ENCODE measurements around the gene KIR2DL4. TPM values are rescaled to one million over a fixed set of nuclear protein-coding genes. Genes with fewer than 3 reads are reported as not detected.
"Not testable (repeated sequence)": the region's sequence is repeated elsewhere in the genome, so short reads cannot be mapped to it uniquely, and the experiment has no call there.

KIR2DL4 gene
- total and polyA plus RNA-seq, 9 donors = 0.23 TPM; not detected in 8

- no peak for DNase-seq
- TF ChIP-seq POLR2A (IDR thresholded peaks at IDR 0.05) (no peak), CTCF (IDR thresholded peaks at IDR 0.05) (no peak), EP300 (IDR thresholded peaks at IDR 0.05) (no peak)
- no peaks in the 10 kb centered on the region for H3K4me1 ChIP-seq (ENCODE audit: insufficient read depth)
- intact Hi-C loops (cut with DNase I) = no loop called here
- whole genome bisulfite sequencing, 3 donors = 39 to 69% (median 50%) methylated on average over 2 of the region's 2 CpGs
- no peak overlapping the region for H3K27ac ChIP-seq
- no peak overlapping the region for H3K4me3 ChIP-seq
- no peaks in the 10 kb centered on the region for H3K27me3 ChIP-seq
- no peaks in the 10 kb centered on the region for H3K36me3 ChIP-seq
- no peaks in the 10 kb centered on the region for H3K9me3 ChIP-seq
Measured at GRCh38 chr19:54850930-54851329, 47.5 kb downstream of the KIR2DL4 start.

GRCh38 chr19:54851353-54851752 is 47.9 kb downstream of the KIR2DL4 start:
- Histone ChIP-seq H3K36me3 (no peaks in the 10 kb centered on the region), H3K27me3 (no peaks in the 10 kb centered on the region), H3K9me3 (no peaks in the 10 kb centered on the region), H3K27ac (no peak overlapping the region), H3K4me1 (ENCODE audit: insufficient read depth) (no peaks in the 10 kb centered on the region), H3K4me3 (no peak overlapping the region)
- DNase-seq = no peak
- intact Hi-C loops (cut with DNase I) = no loop called here
- no peak for TF ChIP-seq CTCF (IDR thresholded peaks at IDR 0.05)
- 75 to 89% (median 79%) methylated on average over 7 of the region's 7 CpGs for WGBS, 3 donors

GRCh38 chr19:54855241-54855640 is 51.8 kb downstream of the KIR2DL4 start:
- H3K4me3 ChIP-seq; H3K9me3 ChIP-seq; intact Hi-C loops (cut with DNase I); DNase-seq; H3K27me3 ChIP-seq; H3K27ac ChIP-seq; H3K36me3 ChIP-seq; H3K4me1 ChIP-seq (ENCODE audit: insufficient read depth): not testable (repeated sequence)
- WGBS, 3 donors = 43 to 53% (median 43%) methylated on average over 1 of the region's 1 CpG

- 55 to 78% (median 70%) methylated on average over 3 of the region's 3 CpGs for WGBS, 3 donors
- H3K27ac ChIP-seq; DNase-seq; intact Hi-C loops (cut with DNase I); H3K27me3 ChIP-seq; H3K36me3 ChIP-seq; H3K4me1 ChIP-seq (ENCODE audit: insufficient read depth); H3K9me3 ChIP-seq; H3K4me3 ChIP-seq: not testable (repeated sequence)
Measured at GRCh38 chr19:54858476-54858875, 55.1 kb downstream of the KIR2DL4 start.

- WGBS, 3 donors = 67 to 73% (median 68%) methylated on average over 7 of the region's 7 CpGs
Measured at GRCh38 chr19:54859421-54859820, 56.0 kb downstream of the KIR2DL4 start.

GRCh38 chr19:54863459-54863858 is 60.0 kb downstream of the KIR2DL4 start:
- not testable (repeated sequence) for H3K9me3 ChIP-seq

More at GRCh38 chr19:54859421-54859820, 56.0 kb downstream of the KIR2DL4 start:
- H3K27ac ChIP-seq; H3K4me3 ChIP-seq; H3K9me3 ChIP-seq; intact Hi-C loops (cut with DNase I); H3K27me3 ChIP-seq; H3K36me3 ChIP-seq; H3K4me1 ChIP-seq (ENCODE audit: insufficient read depth); DNase-seq: not testable (repeated sequence)

More at GRCh38 chr19:54863459-54863858, 60.0 kb downstream of the KIR2DL4 start:
- H3K27me3 ChIP-seq; H3K4me3 ChIP-seq; H3K27ac ChIP-seq; H3K4me1 ChIP-seq (ENCODE audit: insufficient read depth); DNase-seq; H3K36me3 ChIP-seq; intact Hi-C loops (cut with DNase I): not testable (repeated sequence)
- 100% methylated on average over 2 of the region's 3 CpGs; no CpG with 5 or more reads in 1 of the 3 donors for WGBS, 3 donors

Small RNAs within 50 kb of the gene (small RNA-seq; reads per million reads assigned to genes)
- gene KIR3DP1 = not detected

Other genes with a start within 250 kb of the KIR2DL4 start
- 1 to 10 TPM in 4 of 7 donors, under 1 TPM in 3; 0.60 to 5.5 (median 1.4) TPM for gene LILRA2, start 229.8 kb upstream of the KIR2DL4 start, total RNA-seq
- 1 to 10 TPM in 1 of 2 donors, under 1 TPM in 1; 0.56 to 3.7 TPM for gene LILRA2, start 229.8 kb upstream of the KIR2DL4 start, polyA plus RNA-seq
- 1 to 10 TPM in 1 of 7 donors, under 1 TPM in 6; 0.23 to 3.1 (median 0.36) TPM for gene LILRA1, start 210.0 kb upstream of the KIR2DL4 start, total RNA-seq
- gene LILRA1, start 210.0 kb upstream of the KIR2DL4 start, polyA plus RNA-seq = 1 to 10 TPM in 1 of 2 donors, under 1 TPM in 1; 0.15 to 1.7 TPM
- gene LILRB1, start 173.1 kb upstream of the KIR2DL4 start, total RNA-seq = 10 to 100 TPM in 1 of 7 donors, 1 to 10 TPM in 3, under 1 TPM in 3; 0.60 to 12.1 (median 1.6) TPM
- gene LILRB1, start 173.1 kb upstream of the KIR2DL4 start, polyA plus RNA-seq = 1 to 10 TPM in 1 of 2 donors, under 1 TPM in 1; 0.63 to 1.9 TPM
- gene LILRB4, start 140.6 kb upstream of the KIR2DL4 start, total RNA-seq = 1 to 10 TPM in 4 of 7 donors, under 1 TPM in 2, not detected in 1; 0.48 to 4.9 (median 1.0) TPM
- gene LILRB4, start 140.6 kb upstream of the KIR2DL4 start, polyA plus RNA-seq = 1 to 10 TPM in 1 of 2 donors, under 1 TPM in 1; 0.82 to 6.9 TPM
- gene KIR3DL3, start 79.2 kb upstream of the KIR2DL4 start, total RNA-seq = not detected
- gene KIR3DL3, start 79.2 kb upstream of the KIR2DL4 start, polyA plus RNA-seq = not detected
- not detected for gene KIR2DL3, start 65.1 kb upstream of the KIR2DL4 start, total RNA-seq
- under 1 TPM in 1 of 2 donors, not detected in 1; 0.45 TPM for gene KIR2DL3, start 65.1 kb upstream of the KIR2DL4 start, polyA plus RNA-seq
- gene KIR2DL1, start 33.8 kb upstream of the KIR2DL4 start, total RNA-seq = not detected
- under 1 TPM in 1 of 2 donors, not detected in 1; 0.12 TPM for gene KIR2DL1, start 33.8 kb upstream of the KIR2DL4 start, polyA plus RNA-seq
- gene KIR3DL1, start 12.9 kb downstream of the KIR2DL4 start, total RNA-seq = not detected
- gene KIR3DL1, start 12.9 kb downstream of the KIR2DL4 start, polyA plus RNA-seq = not detected
- gene KIR2DS4, start 29.1 kb downstream of the KIR2DL4 start, total RNA-seq = not detected
- under 1 TPM in 1 of 2 donors, not detected in 1; 0.40 TPM for gene KIR2DS4, start 29.1 kb downstream of the KIR2DL4 start, polyA plus RNA-seq
- gene KIR3DL2, start 46.8 kb downstream of the KIR2DL4 start, total RNA-seq = not detected
- under 1 TPM in 1 of 2 donors, not detected in 1; 0.32 TPM for gene KIR3DL2, start 46.8 kb downstream of the KIR2DL4 start, polyA plus RNA-seq
- 1 to 10 TPM in 3 of 7 donors, under 1 TPM in 1, not detected in 3; 0.15 to 2.8 (median 1.7) TPM for gene FCAR, start 70.6 kb downstream of the KIR2DL4 start, total RNA-seq
- under 1 TPM in 1 of 2 donors, not detected in 1; 0.13 TPM for gene FCAR, start 70.6 kb downstream of the KIR2DL4 start, polyA plus RNA-seq
- gene NCR1, start 102.5 kb downstream of the KIR2DL4 start, total RNA-seq = under 1 TPM in 1 of 7 donors, not detected in 6; 0.66 TPM
- gene NCR1, start 102.5 kb downstream of the KIR2DL4 start, polyA plus RNA-seq = under 1 TPM in 1 of 2 donors, not detected in 1; 0.33 TPM
- gene NLRP7, start 143.9 kb downstream of the KIR2DL4 start, total RNA-seq = not detected
- gene NLRP7, start 143.9 kb downstream of the KIR2DL4 start, polyA plus RNA-seq = under 1 TPM; 0.10 to 0.64 TPM
- gene NLRP2, start 162.8 kb downstream of the KIR2DL4 start, total RNA-seq = 1 to 10 TPM in 3 of 7 donors, under 1 TPM in 3, not detected in 1; 0.15 to 3.8 (median 1.5) TPM
- gene NLRP2, start 162.8 kb downstream of the KIR2DL4 start, polyA plus RNA-seq = 1 to 10 TPM; 1.6 to 4.2 TPM
- gene GP6, start 234.7 kb downstream of the KIR2DL4 start, total RNA-seq = 1 to 10 TPM in 1 of 7 donors, under 1 TPM in 5, not detected in 1; 0.35 to 1.6 (median 0.57) TPM
- gene GP6, start 234.7 kb downstream of the KIR2DL4 start, polyA plus RNA-seq = under 1 TPM; 0.16 to 0.20 TPM